ENCODE results near the gene SF3B2. TPM values are rescaled to one million over a fixed set of nuclear protein-coding genes. Genes with fewer than 3 reads are reported as not detected.

The SF3B2 gene
- total RNA-seq, 1 experiment from 2014 or later: 237 TPM

- H4K5ac ChIP-seq (ENCODE audit: insufficient read length, low read depth, low read length): no peak overlapping the region
- H4K8ac ChIP-seq (replicated peaks; ENCODE audit: insufficient read length, low read depth, low read length): no peak overlapping the region
- H3K56ac ChIP-seq (ENCODE audit: insufficient read length, low read depth, low read length): no peak overlapping the region
- no peak overlapping the region for H4K91ac ChIP-seq (ENCODE audit: insufficient read length, low read depth, low read length)
- no peak overlapping the region for H3T11ph ChIP-seq (ENCODE audit: low read length)
- peaks cover 15% of the 10 kb centered on the region for H3K23me2 ChIP-seq (ENCODE audit: insufficient read length, low read depth, low read length, poor library complexity, severe bottlenecking)
- H2BK5ac ChIP-seq (ENCODE audit: insufficient read length, low read length): no peak overlapping the region
- peaks cover 9% of the 10 kb centered on the region for H3K79me1 ChIP-seq (ENCODE audit: insufficient read depth, low read depth, low read length, poor library complexity, severe bottlenecking)
- H3K23ac ChIP-seq (ENCODE audit: insufficient read length, low read depth, low read length): no peak overlapping the region
- no peak overlapping the region for H3K27ac ChIP-seq (ENCODE audit: insufficient read length, low read depth, low read length)
- H3K14ac ChIP-seq (ENCODE audit: insufficient read depth, low read length): peak overlapping the region; percentile 86
- no peak overlapping the region for H2BK120ac ChIP-seq (ENCODE audit: low read depth, low read length, poor library complexity, severe bottlenecking)
- H3K27ac Mint-ChIP-seq: peak overlapping the region; percentile 69 to 99 (median 99); a peak in 6 of 7 replicates
- no peaks in the 10 kb centered on the region for H3K9me3 Mint-ChIP-seq
- peaks cover 33 to 49% (median 48%) of the 10 kb centered on the region in 3 experiments for H3K36me3 Mint-ChIP-seq (ENCODE audit: insufficient read depth in 1 of 3, low read depth in 3 of 3)
- no peak overlapping the region for H2BK12ac ChIP-seq (ENCODE audit: insufficient read length, low read depth, low read length)
- no peak overlapping the region for H2AK5ac ChIP-seq (ENCODE audit: insufficient read length, low read length)
- peaks cover 12% of the 10 kb centered on the region; the same call in 1 of the 2 replicates for H3K79me2 ChIP-seq (ENCODE audit: insufficient read depth, low read length)
- TF ChIP-seq CTCF (conservative IDR thresholded peaks at IDR 0.05): no peak
- H3K4me1 Mint-ChIP-seq: peaks cover 27 to 37% of the 10 kb centered on the region in 2 experiments
- no peak for DNase-seq
- H3K9me3 ChIP-seq (ENCODE audit: control insufficient read depth, low read depth, low read length): no peaks in the 10 kb centered on the region
- H3K27me3 ChIP-seq (ENCODE audit: insufficient read depth, low read length): no peaks in the 10 kb centered on the region
- no peak overlapping the region for H2AFZ ChIP-seq (ENCODE audit: low read length)
- H3K18ac ChIP-seq (ENCODE audit: insufficient read length, low read depth, low read length): no peak overlapping the region
- H3K4me1 ChIP-seq (ENCODE audit: insufficient read depth, low read length): peaks cover 6% of the 10 kb centered on the region; the same call in 1 of the 2 replicates
- H3K4me3 Mint-ChIP-seq: peak overlapping the region; percentile 95 to 99
- no peak overlapping the region for H3K4ac ChIP-seq (ENCODE audit: low read depth, low read length)
- peak overlapping the region; percentile 98 for H3K4me2 ChIP-seq (ENCODE audit: insufficient read depth, insufficient read length, low read length)
- no peaks in the 10 kb centered on the region; the same call in 1 of the 2 replicates for H3K27me3 Mint-ChIP-seq (ENCODE audit: low read depth)
- H2BK15ac ChIP-seq (ENCODE audit: low read depth, low read length): no peak overlapping the region
- H3K9ac ChIP-seq (ENCODE audit: extremely low read depth, insufficient read length, low read length): peak overlapping the region; percentile 89
- WGBS (ENCODE audit: extremely low coverage, insufficient read length, low lambda C conversion rate): no CpG with 5 or more reads among the region's 17 CpGs
- no peak overlapping the region for H2BK20ac ChIP-seq (ENCODE audit: low read depth, low read length, poor library complexity, severe bottlenecking)
- no peaks in the 10 kb centered on the region for H4K20me1 ChIP-seq (ENCODE audit: control insufficient read depth, insufficient read depth, insufficient read length)
Observed at GRCh38 chr11:66052664-66052982, 459 bp downstream of the SF3B2 start.
